ENCODE data around the gene TTI1. TPM values are rescaled to one million over a fixed set of nuclear protein-coding genes. Genes with fewer than 3 reads are reported as not detected.

TTI1 gene
- total and polyA plus RNA-seq, 2 of the 13 experiments (the other 11 are each of a cell fraction or from before 2014, with no cell fraction given): 22.9 to 39.8 TPM

DNA sequence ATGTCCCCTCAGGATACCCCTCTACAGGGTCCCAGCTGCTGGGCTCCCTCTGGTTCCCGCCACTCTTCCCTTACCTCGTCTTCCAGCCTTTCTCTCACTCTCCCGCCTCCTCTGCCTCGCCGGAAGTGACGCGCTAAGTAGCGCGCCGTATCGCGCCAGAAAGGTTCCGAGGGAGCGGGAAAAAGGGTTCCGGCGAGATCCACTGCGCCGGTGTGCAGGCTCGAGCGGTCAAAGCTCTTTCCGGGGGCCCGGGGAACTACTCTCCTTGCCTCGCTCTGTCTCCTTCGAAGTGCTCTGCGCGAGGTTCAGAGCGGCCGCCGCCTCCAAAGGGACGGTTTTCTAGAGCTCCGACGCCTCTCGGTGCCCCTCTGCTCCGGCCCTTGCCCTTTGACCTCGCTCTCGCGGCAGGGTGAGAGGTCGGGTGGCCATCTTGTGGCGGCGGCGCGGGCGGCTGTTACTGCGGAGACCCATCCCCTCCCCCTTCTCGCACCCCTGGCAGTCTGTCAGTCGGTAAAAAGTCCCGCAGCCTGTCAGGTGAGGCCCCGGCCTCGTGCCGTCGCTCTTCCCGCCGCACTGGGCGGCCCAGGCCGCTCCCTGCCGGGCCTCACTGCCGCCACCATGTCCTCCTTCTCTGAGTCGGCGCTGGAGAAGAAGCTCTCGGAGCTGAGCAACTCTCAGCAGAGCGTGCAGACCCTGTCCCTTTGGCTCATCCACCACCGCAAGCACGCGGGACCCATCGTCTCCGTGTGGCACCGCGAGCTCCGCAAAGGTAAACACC lies at the start of gene TTI1, which contains the start of gene RPRD1B (continued):
- TF ChIP-seq MIER3 (CRISPR knock-in tag; IDR thresholded peaks at IDR 0.05; ENCODE audit: borderline replicate concordance) (peak; percentile 43; the same call in 1 of the 2 replicates), RBM22 (optimal IDR thresholded peaks at IDR 0.05; ENCODE audit: low read length) (peak; percentile 48), ZNF17 (CRISPR knock-in tag; IDR thresholded peaks at IDR 0.05) (0 out of 2 replicates have a peak, but pooled peaks have one; percentile 28), ZNF816 (CRISPR knock-in tag; IDR thresholded peaks at IDR 0.05; ENCODE audit: borderline replicate concordance) (peak; percentile 98), ZNF138 (CRISPR knock-in tag; IDR thresholded peaks at IDR 0.05; ENCODE audit: low read depth) (no peak; the same call in 1 of the 2 replicates), ZNF136 (CRISPR knock-in tag; IDR thresholded peaks at IDR 0.05; ENCODE audit: low read depth) (peak; percentile 90; the same call in 1 of the 2 replicates), TAF1 (CRISPR knock-in tag; IDR thresholded peaks at IDR 0.05) (peak; percentile 95), ZNF563 (CRISPR knock-in tag; IDR thresholded peaks at IDR 0.05) (peak; percentile 92), ZFP1 (CRISPR knock-in tag; IDR thresholded peaks at IDR 0.05) (peak; percentile 83), ZNF317 (CRISPR knock-in tag; IDR thresholded peaks at IDR 0.05) (peak; percentile 91), RCOR2 (CRISPR knock-in tag; IDR thresholded peaks at IDR 0.05) (no peak), KLF11 (CRISPR knock-in tag; IDR thresholded peaks at IDR 0.05) (peak; percentile 90), FOXA3 (CRISPR knock-in tag; IDR thresholded peaks at IDR 0.05) (peak; percentile 45; the same call in 1 of the 2 replicates), SRSF9 (IDR thresholded peaks at IDR 0.05; ENCODE audit: borderline replicate concordance, insufficient read depth, low read depth, low read length, poor library complexity, severe bottlenecking) (no peak), MBNL3 (CRISPR knock-in tag; conservative IDR thresholded peaks at IDR 0.05) (no peak), SNRNP70 (IDR thresholded peaks at IDR 0.05; ENCODE audit: low read depth, low read length) (no peak), STAT5B (CRISPR knock-in tag; IDR thresholded peaks at IDR 0.05) (0 out of 2 replicates have a peak, but pooled peaks have one; percentile 59), TARDBP (CRISPR knock-in tag; IDR thresholded peaks at IDR 0.05) (peak; percentile 97), AHR (CRISPR knock-in tag; IDR thresholded peaks at IDR 0.05) (peak; percentile 82)
- TF ChIP-seq, protein P1, sequence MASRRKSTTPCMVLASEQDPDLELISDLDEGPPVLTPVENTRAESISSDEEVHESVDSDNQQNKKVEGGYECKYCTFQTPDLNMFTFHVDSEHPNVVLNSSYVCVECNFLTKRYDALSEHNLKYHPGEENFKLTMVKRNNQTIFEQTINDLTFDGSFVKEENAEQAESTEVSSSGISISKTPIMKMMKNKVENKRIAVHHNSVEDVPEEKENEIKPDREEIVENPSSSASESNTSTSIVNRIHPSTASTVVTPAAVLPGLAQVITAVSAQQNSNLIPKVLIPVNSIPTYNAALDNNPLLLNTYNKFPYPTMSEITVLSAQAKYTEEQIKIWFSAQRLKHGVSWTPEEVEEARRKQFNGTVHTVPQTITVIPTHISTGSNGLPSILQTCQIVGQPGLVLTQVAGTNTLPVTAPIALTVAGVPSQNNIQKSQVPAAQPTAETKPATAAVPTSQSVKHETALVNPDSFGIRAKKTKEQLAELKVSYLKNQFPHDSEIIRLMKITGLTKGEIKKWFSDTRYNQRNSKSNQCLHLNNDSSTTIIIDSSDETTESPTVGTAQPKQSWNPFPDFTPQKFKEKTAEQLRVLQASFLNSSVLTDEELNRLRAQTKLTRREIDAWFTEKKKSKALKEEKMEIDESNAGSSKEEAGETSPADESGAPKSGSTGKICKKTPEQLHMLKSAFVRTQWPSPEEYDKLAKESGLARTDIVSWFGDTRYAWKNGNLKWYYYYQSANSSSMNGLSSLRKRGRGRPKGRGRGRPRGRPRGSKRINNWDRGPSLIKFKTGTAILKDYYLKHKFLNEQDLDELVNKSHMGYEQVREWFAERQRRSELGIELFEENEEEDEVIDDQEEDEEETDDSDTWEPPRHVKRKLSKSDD (CRISPR knock-in tag; IDR thresholded peaks at IDR 0.05; ENCODE audit: low read depth): peak; percentile 83; the same call in 1 of the 2 replicates
- TF ChIP-seq, protein P2, sequence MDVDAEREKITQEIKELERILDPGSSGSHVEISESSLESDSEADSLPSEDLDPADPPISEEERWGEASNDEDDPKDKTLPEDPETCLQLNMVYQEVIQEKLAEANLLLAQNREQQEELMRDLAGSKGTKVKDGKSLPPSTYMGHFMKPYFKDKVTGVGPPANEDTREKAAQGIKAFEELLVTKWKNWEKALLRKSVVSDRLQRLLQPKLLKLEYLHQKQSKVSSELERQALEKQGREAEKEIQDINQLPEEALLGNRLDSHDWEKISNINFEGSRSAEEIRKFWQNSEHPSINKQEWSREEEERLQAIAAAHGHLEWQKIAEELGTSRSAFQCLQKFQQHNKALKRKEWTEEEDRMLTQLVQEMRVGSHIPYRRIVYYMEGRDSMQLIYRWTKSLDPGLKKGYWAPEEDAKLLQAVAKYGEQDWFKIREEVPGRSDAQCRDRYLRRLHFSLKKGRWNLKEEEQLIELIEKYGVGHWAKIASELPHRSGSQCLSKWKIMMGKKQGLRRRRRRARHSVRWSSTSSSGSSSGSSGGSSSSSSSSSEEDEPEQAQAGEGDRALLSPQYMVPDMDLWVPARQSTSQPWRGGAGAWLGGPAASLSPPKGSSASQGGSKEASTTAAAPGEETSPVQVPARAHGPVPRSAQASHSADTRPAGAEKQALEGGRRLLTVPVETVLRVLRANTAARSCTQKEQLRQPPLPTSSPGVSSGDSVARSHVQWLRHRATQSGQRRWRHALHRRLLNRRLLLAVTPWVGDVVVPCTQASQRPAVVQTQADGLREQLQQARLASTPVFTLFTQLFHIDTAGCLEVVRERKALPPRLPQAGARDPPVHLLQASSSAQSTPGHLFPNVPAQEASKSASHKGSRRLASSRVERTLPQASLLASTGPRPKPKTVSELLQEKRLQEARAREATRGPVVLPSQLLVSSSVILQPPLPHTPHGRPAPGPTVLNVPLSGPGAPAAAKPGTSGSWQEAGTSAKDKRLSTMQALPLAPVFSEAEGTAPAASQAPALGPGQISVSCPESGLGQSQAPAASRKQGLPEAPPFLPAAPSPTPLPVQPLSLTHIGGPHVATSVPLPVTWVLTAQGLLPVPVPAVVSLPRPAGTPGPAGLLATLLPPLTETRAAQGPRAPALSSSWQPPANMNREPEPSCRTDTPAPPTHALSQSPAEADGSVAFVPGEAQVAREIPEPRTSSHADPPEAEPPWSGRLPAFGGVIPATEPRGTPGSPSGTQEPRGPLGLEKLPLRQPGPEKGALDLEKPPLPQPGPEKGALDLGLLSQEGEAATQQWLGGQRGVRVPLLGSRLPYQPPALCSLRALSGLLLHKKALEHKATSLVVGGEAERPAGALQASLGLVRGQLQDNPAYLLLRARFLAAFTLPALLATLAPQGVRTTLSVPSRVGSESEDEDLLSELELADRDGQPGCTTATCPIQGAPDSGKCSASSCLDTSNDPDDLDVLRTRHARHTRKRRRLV (CRISPR knock-in tag; IDR thresholded peaks at IDR 0.05): peak; percentile 97
- TF ChIP-seq, protein P3, sequence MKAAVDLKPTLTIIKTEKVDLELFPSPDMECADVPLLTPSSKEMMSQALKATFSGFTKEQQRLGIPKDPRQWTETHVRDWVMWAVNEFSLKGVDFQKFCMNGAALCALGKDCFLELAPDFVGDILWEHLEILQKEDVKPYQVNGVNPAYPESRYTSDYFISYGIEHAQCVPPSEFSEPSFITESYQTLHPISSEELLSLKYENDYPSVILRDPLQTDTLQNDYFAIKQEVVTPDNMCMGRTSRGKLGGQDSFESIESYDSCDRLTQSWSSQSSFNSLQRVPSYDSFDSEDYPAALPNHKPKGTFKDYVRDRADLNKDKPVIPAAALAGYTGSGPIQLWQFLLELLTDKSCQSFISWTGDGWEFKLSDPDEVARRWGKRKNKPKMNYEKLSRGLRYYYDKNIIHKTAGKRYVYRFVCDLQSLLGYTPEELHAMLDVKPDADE (CRISPR knock-in tag; IDR thresholded peaks at IDR 0.05): peak; percentile 63; the same call in 1 of the 2 replicates

Data from HepG2 (cell line).